NB4 (cell line): Measurements from ENCODE around the gene PRAF2.

Experiments
- DNase-seq: peaks from one replicate; pipeline ENCODE4 v3.0.0; 2010; ENCODE audit warnings: low read depth
- H3K4me3 ChIP-seq: one replicate; pipeline ENCODE4 v1.5.1; 2011; ENCODE audit warnings: mild to moderate bottlenecking, low read depth, low read length, moderate library complexity
- MYC ChIP-seq: IDR thresholded peaks from 2 replicates; pipeline ENCODE4 v1.6.1; 2011; ENCODE audit warnings: low read depth, low read length
- POLR2A ChIP-seq: IDR thresholded peaks from 2 replicates; pipeline ENCODE4 v1.6.1; 2011; ENCODE audit warnings: mild to moderate bottlenecking; ENCODE audit not compliant: insufficient read length; ENCODE audit errors: extremely low read depth
- TF ChIP-seq, protein P1 (sequence below): IDR thresholded peaks from one replicate; pipeline ENCODE4 v1.5.1; 2012; ENCODE audit warnings: low read depth, low read length
- TF ChIP-seq, protein P2 (sequence below): IDR thresholded peaks from 2 replicates; pipeline ENCODE4 v1.6.1; 2011; ENCODE audit warnings: low read depth, low read length

PRAF2 gene

DNA sequence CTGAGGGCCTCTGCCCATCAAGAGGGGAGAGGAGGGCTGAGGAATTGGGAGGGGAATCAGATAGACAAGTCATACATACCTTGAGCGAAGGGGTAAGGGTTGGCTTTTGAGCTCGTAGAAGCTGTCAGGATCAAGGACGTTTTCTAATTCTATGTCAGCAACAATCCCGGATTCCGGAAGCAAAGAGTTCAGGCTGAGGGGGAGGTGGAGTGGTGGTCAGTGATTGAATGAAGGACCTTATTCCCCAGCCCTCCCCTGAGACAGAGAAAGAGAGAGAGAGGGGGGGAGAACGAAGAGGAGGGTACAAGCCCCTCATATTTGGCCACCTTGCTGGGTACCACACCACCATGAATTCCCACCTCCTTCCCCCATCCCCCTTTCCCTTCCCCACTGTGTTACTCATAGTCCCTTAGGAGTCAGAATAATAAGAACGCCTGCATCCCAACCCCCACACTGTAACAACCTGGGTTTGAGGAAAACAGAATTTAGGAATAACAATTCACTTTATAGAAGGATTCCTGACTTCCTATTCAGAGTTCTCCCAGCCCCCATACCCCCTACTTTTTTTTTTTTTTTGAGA is 33.3 kb downstream of the PRAF2 start:
- H3K4me3 ChIP-seq, result peak overlapping the region; percentile 9
- no peak for DNase-seq
- no peak for TF ChIP-seq POLR2A
- TF ChIP-seq, protein P1, sequence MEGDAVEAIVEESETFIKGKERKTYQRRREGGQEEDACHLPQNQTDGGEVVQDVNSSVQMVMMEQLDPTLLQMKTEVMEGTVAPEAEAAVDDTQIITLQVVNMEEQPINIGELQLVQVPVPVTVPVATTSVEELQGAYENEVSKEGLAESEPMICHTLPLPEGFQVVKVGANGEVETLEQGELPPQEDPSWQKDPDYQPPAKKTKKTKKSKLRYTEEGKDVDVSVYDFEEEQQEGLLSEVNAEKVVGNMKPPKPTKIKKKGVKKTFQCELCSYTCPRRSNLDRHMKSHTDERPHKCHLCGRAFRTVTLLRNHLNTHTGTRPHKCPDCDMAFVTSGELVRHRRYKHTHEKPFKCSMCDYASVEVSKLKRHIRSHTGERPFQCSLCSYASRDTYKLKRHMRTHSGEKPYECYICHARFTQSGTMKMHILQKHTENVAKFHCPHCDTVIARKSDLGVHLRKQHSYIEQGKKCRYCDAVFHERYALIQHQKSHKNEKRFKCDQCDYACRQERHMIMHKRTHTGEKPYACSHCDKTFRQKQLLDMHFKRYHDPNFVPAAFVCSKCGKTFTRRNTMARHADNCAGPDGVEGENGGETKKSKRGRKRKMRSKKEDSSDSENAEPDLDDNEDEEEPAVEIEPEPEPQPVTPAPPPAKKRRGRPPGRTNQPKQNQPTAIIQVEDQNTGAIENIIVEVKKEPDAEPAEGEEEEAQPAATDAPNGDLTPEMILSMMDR, result no peak
- no peak for TF ChIP-seq MYC
- TF ChIP-seq, protein P2, sequence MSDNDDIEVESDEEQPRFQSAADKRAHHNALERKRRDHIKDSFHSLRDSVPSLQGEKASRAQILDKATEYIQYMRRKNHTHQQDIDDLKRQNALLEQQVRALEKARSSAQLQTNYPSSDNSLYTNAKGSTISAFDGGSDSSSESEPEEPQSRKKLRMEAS, result no peak

DNA sequence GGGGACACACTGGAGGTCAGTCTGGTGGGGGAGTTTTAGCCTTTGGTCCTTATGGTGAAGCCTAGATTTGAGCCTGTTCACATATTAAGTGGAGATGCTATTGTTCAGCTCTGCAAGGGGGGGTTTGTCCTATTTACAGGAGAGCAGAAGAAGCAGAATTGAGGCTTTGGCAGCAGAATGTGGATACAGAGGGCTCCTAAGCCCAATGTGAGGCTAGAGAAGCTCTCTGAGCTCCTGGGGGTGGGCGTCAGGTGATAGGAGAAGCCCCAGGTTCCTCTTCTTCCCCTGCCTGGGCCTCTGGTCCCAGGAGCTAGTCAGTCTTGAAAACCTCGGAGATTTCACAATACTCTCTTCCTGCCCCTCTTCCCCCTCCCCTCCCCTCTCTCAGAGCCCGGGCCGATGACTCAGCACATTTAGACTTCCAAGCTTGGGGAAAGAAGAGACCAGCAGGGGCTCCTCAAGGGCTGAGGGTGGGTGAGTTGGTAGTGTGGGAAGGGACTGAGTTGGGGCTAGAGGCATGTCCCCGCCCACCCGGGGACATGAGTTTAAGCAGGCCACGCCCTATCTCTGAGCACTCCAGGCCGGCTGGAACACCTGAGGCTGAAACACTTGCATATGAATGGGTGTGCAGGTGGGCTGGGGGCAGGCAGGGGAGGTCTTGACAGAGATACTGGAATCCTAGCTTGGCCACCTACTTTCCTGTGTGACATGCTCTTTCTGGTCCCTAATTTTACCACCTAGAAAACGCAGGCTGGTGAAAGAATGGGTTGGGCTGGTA is 34.0 kb downstream of the PRAF2 start:
- H3K4me3 ChIP-seq, result peak overlapping the region; percentile 9
- peak; percentile 96 for DNase-seq

DNA sequence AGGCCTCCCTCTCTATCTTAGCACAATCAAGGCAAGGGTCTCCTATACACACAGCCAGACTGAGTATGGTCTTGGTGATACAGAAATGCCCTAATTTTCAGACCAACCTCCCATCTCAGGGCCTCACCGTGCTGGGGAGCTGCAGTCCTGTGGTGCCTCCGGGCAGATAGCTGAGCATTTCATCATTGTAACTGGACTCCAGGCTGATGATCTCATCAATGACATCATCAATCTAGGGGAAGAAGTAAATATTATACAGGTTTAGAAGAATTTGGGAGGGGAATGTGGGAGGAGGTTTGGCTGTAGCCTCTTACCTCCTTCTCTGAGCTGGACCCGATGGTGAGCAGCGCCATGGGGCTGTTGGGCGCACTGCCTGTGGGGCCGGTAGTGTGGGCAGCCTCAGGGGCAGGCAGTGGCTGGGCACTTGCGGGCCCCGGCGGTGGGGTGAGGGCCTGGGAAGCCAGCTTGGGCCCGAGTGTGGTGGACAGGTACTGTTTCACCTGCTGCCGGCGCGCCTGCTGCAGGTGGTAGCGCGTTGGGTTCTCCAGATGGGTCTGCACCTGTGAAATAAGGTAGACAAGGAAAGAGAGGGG is 35.8 kb downstream of the PRAF2 start:
- no peak for DNase-seq
- TF ChIP-seq, protein P1, result no peak
- TF ChIP-seq POLR2A (no peak), MYC (no peak)
- TF ChIP-seq, protein P2, result no peak
- no peak overlapping the region for H3K4me3 ChIP-seq

More for the DNA sequence above, 34.0 kb downstream of the PRAF2 start:
- TF ChIP-seq, protein P1, result peak; percentile 3
- TF ChIP-seq, protein P2, result no peak

DNA sequence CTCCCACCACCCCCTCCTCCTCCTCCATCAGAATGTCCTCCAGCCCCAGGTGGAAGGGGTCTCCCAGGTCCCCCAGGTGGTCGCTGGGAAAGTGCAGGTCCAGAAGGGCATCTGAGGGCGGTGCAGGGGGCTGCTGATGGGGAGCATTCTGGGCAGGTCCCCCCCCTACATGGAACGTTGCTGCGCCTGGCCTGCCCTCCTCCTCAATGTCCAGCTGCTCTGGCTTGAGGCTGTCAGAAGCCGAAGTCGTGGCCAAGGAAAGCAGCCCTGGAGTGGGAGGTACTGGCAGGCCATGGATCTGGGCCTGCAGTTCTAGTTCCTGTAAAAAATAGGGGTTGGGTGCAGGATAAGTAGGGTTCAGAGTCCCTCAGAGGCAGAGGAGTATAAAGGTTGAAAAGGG is 43.5 kb downstream of the PRAF2 start:
- no peak for DNase-seq
- TF ChIP-seq MYC, result no peak
- TF ChIP-seq, protein P2, result no peak
- TF ChIP-seq, protein P1, result no peak
- TF ChIP-seq POLR2A, result no peak
- no peak overlapping the region for H3K4me3 ChIP-seq

DNA sequence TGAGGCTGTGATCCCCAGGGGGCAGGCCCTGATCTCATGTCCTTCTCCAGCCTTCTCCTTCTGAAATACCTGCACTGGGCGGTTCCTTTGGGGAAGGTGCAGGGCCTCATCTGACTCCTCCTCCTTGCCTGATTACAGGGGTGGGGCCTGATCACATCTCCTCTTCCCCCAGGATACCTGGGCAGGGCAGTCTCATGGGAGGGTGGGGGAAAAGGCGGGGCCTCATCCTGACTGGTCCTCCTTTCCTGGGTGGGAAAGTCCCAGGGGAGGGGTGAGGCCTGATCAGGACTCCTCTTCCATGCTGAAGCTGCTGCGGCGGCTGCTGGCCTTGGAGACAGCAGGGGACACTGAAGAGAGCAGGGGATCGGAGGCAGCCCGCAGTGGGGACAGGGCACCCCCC is 43.9 kb downstream of the PRAF2 start:
- DNase-seq, result no peak
- TF ChIP-seq MYC (no peak), POLR2A (no peak)
- TF ChIP-seq, protein P1, result no peak
- TF ChIP-seq, protein P2, result no peak
- H3K4me3 ChIP-seq, result no peak overlapping the region
